Measurements from ENCODE around the gene HDX. TPM values are rescaled to one million over a fixed set of nuclear protein-coding genes. Genes with fewer than 3 reads are reported as not detected.
A peak's percentile ranks its signal among the peaks of the same experiment; 100 is the strongest.

Gene HDX
- polyA plus RNA-seq, 1 of the 3 experiments (the other 2 are of a cell fraction) = 1.6 TPM

- Histone ChIP-seq H3K9me3 (no peaks in the 10 kb centered on the region), H3K9me2 (no peaks in the 10 kb centered on the region; the same call in 1 of the 2 replicates), H3K4me3 (ENCODE audit: low read depth in 2 of 2, low read length in 1 of 2) (no peak overlapping the region), H3F3A (replicated peaks; ENCODE audit: insufficient read depth) (no peaks in the 10 kb centered on the region), H3K36me3 (replicated peaks in 1 of 2; ENCODE audit: control insufficient read depth in 1 of 2, insufficient read depth in 2 of 2, low read length in 1 of 2) (peaks cover 0 to 3% of the 10 kb centered on the region in 2 experiments), H3K27me3 (ENCODE audit: insufficient read depth) (no peaks in the 10 kb centered on the region), H3K27ac (ENCODE audit: low read depth in 2 of 2, low read length in 1 of 2) (peak overlapping the region in 1 of 2 experiments; percentile 74; a peak in 2 of 4 replicates), H4K20me1 (ENCODE audit: insufficient read depth) (no peaks in the 10 kb centered on the region), H2AFZ (ENCODE audit: low read depth) (no peak overlapping the region), H3K9ac (no peak overlapping the region), H3K4me1 (ENCODE audit: control insufficient read depth in 1 of 2, insufficient read depth in 2 of 2, low read depth in 1 of 2, low read length in 1 of 2) (no peaks in the 10 kb centered on the region; a peak in 2 of 4 replicates), H3K79me2 (ENCODE audit: insufficient read depth) (no peaks in the 10 kb centered on the region; the same call in 1 of the 2 replicates), H3K4me2 (no peak overlapping the region)
- WGBS (ENCODE audit: low lambda C conversion rate) = 19% methylated on average over 2 of the region's 2 CpGs
- DNase-seq = no peak
- ChIA-PET POLR2A (no interaction called here), CTCF (no interaction called here)
- TF ChIP-seq FOXJ3 (CRISPR knock-in tag; IDR thresholded peaks at IDR 0.05) = no peak
- no peak for TF ChIP-seq MEF2A (IDR thresholded peaks at IDR 0.05; ENCODE audit: borderline replicate concordance, low read depth)
- TF ChIP-seq CTCF (IDR thresholded peaks at IDR 0.05) = no peak
Measured at GRCh38 chrX:84475101-84475500, 27.2 kb downstream of the HDX start.

GRCh38 chrX:84469226-84469625 lies 33.0 kb downstream of the HDX start:
- no peak for TF ChIP-seq TEAD4 (IDR thresholded peaks at IDR 0.05; ENCODE audit: borderline replicate concordance, insufficient read depth)
- no peak for TF ChIP-seq GABPA (IDR thresholded peaks at IDR 0.05; ENCODE audit: low read depth)
- TF ChIP-seq ZBTB33 (IDR thresholded peaks at IDR 0.05; ENCODE audit: borderline replicate concordance, low read depth) = no peak
- TF ChIP-seq NFIC (IDR thresholded peaks at IDR 0.05; ENCODE audit: borderline replicate concordance) = peak; percentile 39
- TF ChIP-seq CTCF (IDR thresholded peaks at IDR 0.05) = no peak
- no peak for TF ChIP-seq FOSL2 (IDR thresholded peaks at IDR 0.05; ENCODE audit: borderline replicate concordance, low read depth)
- TF ChIP-seq IRF3 (IDR thresholded peaks at IDR 0.05; ENCODE audit: low read depth, low read length) = no peak
- no peak overlapping the region for H3K9ac ChIP-seq
- H3K27ac ChIP-seq (ENCODE audit: low read depth in 2 of 2, low read length in 1 of 2) = peak overlapping the region in 1 of 2 experiments; percentile 34; a peak in 2 of 4 replicates
- ChIA-PET POLR2A (no interaction called here), CTCF (no interaction called here)
- H4K20me1 ChIP-seq (ENCODE audit: insufficient read depth) = no peaks in the 10 kb centered on the region
- WGBS (ENCODE audit: low lambda C conversion rate) = 26% methylated on average over 3 of the region's 3 CpGs
- H3K4me1 ChIP-seq (ENCODE audit: control insufficient read depth in 1 of 2, insufficient read depth in 2 of 2, low read depth in 1 of 2, low read length in 1 of 2) = no peaks in the 10 kb centered on the region; a peak in 1 of 4 replicates
- H3K27me3 ChIP-seq (ENCODE audit: insufficient read depth) = no peaks in the 10 kb centered on the region
- no peak overlapping the region for H3K4me2 ChIP-seq
- peaks cover 3% of the 10 kb centered on the region for H3F3A ChIP-seq (replicated peaks; ENCODE audit: insufficient read depth)
- H2AFZ ChIP-seq (ENCODE audit: low read depth) = no peak overlapping the region
- no peaks in the 10 kb centered on the region for H3K9me3 ChIP-seq
- no peaks in the 10 kb centered on the region; the same call in 1 of the 2 replicates for H3K79me2 ChIP-seq (ENCODE audit: insufficient read depth)
- no peak overlapping the region for H3K4me3 ChIP-seq (ENCODE audit: low read depth in 2 of 2, low read length in 1 of 2)
- H3K9me2 ChIP-seq = no peaks in the 10 kb centered on the region; the same call in 1 of the 2 replicates
- H3K36me3 ChIP-seq (replicated peaks in 1 of 2; ENCODE audit: control insufficient read depth in 1 of 2, insufficient read depth in 2 of 2, low read length in 1 of 2) = peaks cover 5 to 25% of the 10 kb centered on the region in 2 experiments
- DNase-seq = peak; percentile 18
